ENCODE data around the gene ESYT1. TPM values are rescaled to one million over a fixed set of nuclear protein-coding genes. Genes with fewer than 3 reads are reported as not detected.

The ESYT1 gene
- total and polyA plus RNA-seq, 10 of the 15 experiments (the other 5 are each of a cell fraction or from before 2014, with no cell fraction given) = 47.5 to 120 (median 87.1) TPM

- TF ChIP-seq ZNF687 (IDR thresholded peaks at IDR 0.05) (0 out of 2 replicates have a peak, but pooled peaks have one; percentile 9), CEBPZ (IDR thresholded peaks at IDR 0.05; ENCODE audit: low read depth, low read length) (no peak), MYB (IDR thresholded peaks at IDR 0.05; ENCODE audit: borderline replicate concordance, low read depth, low read length) (0 out of 2 replicates have a peak, but pooled peaks have one; percentile 40), BCL11A (IDR thresholded peaks at IDR 0.05; ENCODE audit: low read depth, low read length) (0 out of 2 replicates have a peak, but pooled peaks have one; percentile 9), ZNF592 (IDR thresholded peaks at IDR 0.05) (no peak), IRF3 (IDR thresholded peaks at IDR 0.05) (no peak), ZNF384 (IDR thresholded peaks at IDR 0.05; ENCODE audit: borderline replicate concordance, low read depth, low read length) (peak; percentile 61; the same call in 1 of the 2 replicates), EP300 (IDR thresholded peaks at IDR 0.05; ENCODE audit: borderline replicate concordance in 1 of 2, control insufficient read depth in 1 of 2, low read depth in 2 of 2, low read length in 2 of 2) (no peak), IRF4 (IDR thresholded peaks at IDR 0.05; ENCODE audit: low read depth, low read length) (peak; percentile 37; the same call in 1 of the 2 replicates), CREM (IDR thresholded peaks at IDR 0.05; ENCODE audit: low read depth) (no peak), MXI1 (IDR thresholded peaks at IDR 0.05; ENCODE audit: low read depth, low read length) (no peak), HCFC1 (IDR thresholded peaks at IDR 0.05; ENCODE audit: low read length) (peak; percentile 16; the same call in 1 of the 2 replicates)
Measured at GRCh38 chr12:56189918-56190694, 62.0 kb downstream of the ESYT1 start (continued).
